K562 (cell line): ENCODE data around the gene RBM26. TPM values are rescaled to one million over a fixed set of nuclear protein-coding genes. Genes with fewer than 3 reads are reported as not detected.

Source experiments
- ATAC-seq: fragments of 200-7000 bp; cut with Tn5 transposase; 3 replicates; pipeline ENCODE4 v1.9.1; 2020; ENCODE audit warnings: moderate library complexity
- BruUV-seq: library from RNA; stranded (reverse); fragments of 400-500 nt; replicated peaks from 2 replicates; lab custom pipeline; 2021; lab: Mats Ljungman, UMichigan
- CTCF ChIA-PET: fragments of 300-600 bp; formaldehyde crosslinking; extraction: SDS; loops from one replicate; lab custom pipeline; 2021; ENCODE audit warnings: low intra/inter-chr PET ratio; lab: Yijun Ruan, JAX
- POLR2A ChIA-PET: fragments of 300-600, 350-650 bp; sonication (Branson Sonifier 250); formaldehyde crosslinking; extraction: SDS; loops from one replicate; lab custom pipeline; 2021; ENCODE audit warnings: antibody characterized with exemption, inconsistent platforms; lab: Yijun Ruan, JAX
- DNase-seq, 4 experiments: peaks; one replicate each; pipeline versions ENCODE4 v3.0.0 to v3.0.0-alpha.2; 2011 to 2018; ENCODE audit warnings: low spot score in 3 of 4, mixed read lengths in 3 of 4; ENCODE audit errors: extremely low read depth in 1 of 4
- FAIRE-seq: peaks from 2 replicates; lab custom pipeline; 2011; peaks lifted over from hg19 to GRCh38; lab: Jason Lieb, UNC
- H2AFZ ChIP-seq: 2 replicates; pipeline ENCODE4 v1.6.0; 2011; ENCODE audit warnings: low read depth, low read length, control low read depth, inconsistent platforms
- H3K27ac ChIP-seq: fragments of 200-600 bp; 3 replicates; pipeline ENCODE4 v1.8.0; 2011; ENCODE audit warnings: low read depth, mild to moderate bottlenecking, control low read depth, inconsistent platforms, low read length, moderate library complexity, mixed read lengths; ENCODE audit errors: extremely low read depth
- H3K27me3 ChIP-seq, 2 experiments: fragments of 300-600 bp in 1 of 2; 2 replicates in 1 of 2; 3 replicates in 1 of 2; pipeline versions ENCODE4 v1.6.0 to v1.8.0; 2011; ENCODE audit warnings: inconsistent platforms in 2 of 2, low read length in 2 of 2, mild to moderate bottlenecking in 1 of 2, mixed read lengths in 1 of 2, moderate library complexity in 1 of 2; ENCODE audit not compliant: control insufficient read depth in 2 of 2, insufficient read depth in 2 of 2
- H3K36me3 ChIP-seq: fragments of 300-600 bp; 3 replicates; pipeline ENCODE4 v1.8.0; 2011; ENCODE audit warnings: mild to moderate bottlenecking, low read length, inconsistent platforms; ENCODE audit not compliant: control insufficient read depth, insufficient read depth
- H3K4me1 ChIP-seq, 2 experiments: fragments of 200-600 bp in 1 of 2; replicated peaks in 1 of 2; 2 replicates in 1 of 2; 3 replicates in 1 of 2; pipeline versions ENCODE4 v1.5.1 to v1.8.0; 2011; ENCODE audit warnings: inconsistent platforms in 2 of 2, low read length in 2 of 2, mild to moderate bottlenecking in 1 of 2, mixed read lengths in 1 of 2, moderate library complexity in 1 of 2; ENCODE audit not compliant: control insufficient read depth in 2 of 2, insufficient read depth in 2 of 2
- H3K4me2 ChIP-seq: 2 replicates; pipeline ENCODE4 v1.6.1; 2011; ENCODE audit warnings: low read length, control low read depth, inconsistent platforms, mixed read lengths; ENCODE audit not compliant: insufficient read depth
- H3K4me3 ChIP-seq: fragments of 200-600 bp; sonication (generic), shearing (Covaris generic); 2 replicates; pipeline ENCODE4 v1.5.1; 2016; ENCODE audit warnings: control low read depth, inconsistent platforms
- H3K79me2 ChIP-seq: fragments of 200-600 bp; 3 replicates; pipeline ENCODE4 v1.8.0; 2011; ENCODE audit warnings: low read length, inconsistent platforms; ENCODE audit not compliant: control insufficient read depth, insufficient read depth
- H3K9ac ChIP-seq, 2 experiments: 2 replicates each; pipeline versions ENCODE4 v1.6.0 to v1.6.1; 2011; ENCODE audit warnings: low read depth in 2 of 2, low read length in 2 of 2, control low read depth in 1 of 2, inconsistent platforms in 1 of 2, mild to moderate bottlenecking in 1 of 2, mixed read lengths in 1 of 2; ENCODE audit not compliant: insufficient read depth in 1 of 2
- H3K9me1 ChIP-seq: one replicate; pipeline ENCODE4 v1.6.0; 2011; ENCODE audit warnings: inconsistent platforms, mild to moderate bottlenecking, low read length, moderate library complexity; ENCODE audit not compliant: control insufficient read depth, insufficient read depth
- H3K9me3 ChIP-seq: replicated peaks from 2 replicates; pipeline ENCODE4 v1.5.1; 2011; ENCODE audit warnings: low read depth, low read length, inconsistent platforms; ENCODE audit not compliant: control insufficient read depth, insufficient read depth
- H4K20me1 ChIP-seq: replicated peaks from 2 replicates; pipeline ENCODE4 v1.6.1; 2011; ENCODE audit warnings: low read length, inconsistent platforms, mixed read lengths; ENCODE audit not compliant: control insufficient read depth, insufficient read depth
- BRCA1 ChIP-seq, 2 experiments: fragments of 450-650 bp in 1 of 2; sonication (generic) in 1 of 2; formaldehyde crosslinking in 1 of 2; IDR thresholded peaks; 2 replicates each; pipeline versions ENCODE4 v1.5.0 to v1.6.1; 2017 to 2020; ENCODE audit warnings: mild to moderate bottlenecking in 1 of 2, missing genetic modification reagents in 1 of 2
- CREB5 ChIP-seq: fragments of 250-450 bp; sonication (Bioruptor Pico); IDR thresholded peaks from 2 replicates; pipeline ENCODE4 v1.5.0; 2020; ENCODE audit warnings: mild to moderate bottlenecking
- CUX1 ChIP-seq: fragments of 200-800 bp; sonication (Bioruptor generic); IDR thresholded peaks from 2 replicates; pipeline ENCODE4 v1.6.1; 2016; ENCODE audit warnings: missing genetic modification characterization, missing compliant biosample characterization
- SPI1 ChIP-seq: IDR thresholded peaks from 2 replicates; pipeline ENCODE4 v1.6.1; 2011; ENCODE audit warnings: low read depth, low read length, control low read depth, borderline replicate concordance
- ZNF282 ChIP-seq: sonication (generic); formaldehyde crosslinking; IDR thresholded peaks from 2 replicates; pipeline ENCODE4 v1.8.1; 2023; ENCODE audit warnings: missing genetic modification reagents
- WGBS: fragments of 100-300 bp; shearing (Covaris generic); methylation state at CpG from one replicate; pipeline ENCODE4 v1.1.6; 2016; ENCODE audit warnings: low coverage, mixed read lengths; ENCODE audit not compliant: insufficient coverage; ENCODE audit errors: missing lambda C conversion rate; 5-methylcytosine and 5-hydroxymethylcytosine counted together
- in situ Hi-C: fragments of 300-500 bp; cut with MboI; formaldehyde crosslinking; loops from 4 replicates; pipeline ENCODE4 v1.15.0; 2018; ENCODE audit warnings: inconsistent platforms, mixed read lengths
- intact Hi-C: fragments of 100-400 bp; cut with micrococcal nuclease; formaldehyde crosslinking; loops from 2 replicates; pipeline ENCODE4 v1.14.2; 2022
- polyA plus RNA-seq, 8 experiments: library from polyadenylated mRNA; depleted of rRNA in 4 of 8; stranded (reverse) in 5 of 8; unstranded in 3 of 8; fragments of >200 nt; fragmentation: Nextera tagmentation in 2 of 8; fragmentation: Illumina TruSeq in 1 of 8; extraction: Ambion mirVana in 2 of 8; extraction: Trizol in 1 of 8; gene quantifications; 2 replicates each; pipeline versions ENCODE4 v1.2.1 to v1.2.3, GENCODE V29; 2011 to 2014; ENCODE audit warnings: inconsistent platforms in 1 of 8, missing spikeins in 1 of 8
- total RNA-seq, 7 experiments: library from RNA; depleted of rRNA in 6 of 7; stranded (reverse); fragments of >200 nt in 6 of 7; fragmentation: Illumina TruSeq in 2 of 7; extraction: Trizol in 2 of 7; gene quantifications; 2 replicates each; pipeline versions ENCODE4 v1.2.1 to v1.2.3, GENCODE V29; 2011 to 2021; ENCODE audit warnings: low replicate concordance in 1 of 7

Gene RBM26
- total and polyA plus RNA-seq, 9 of the 15 experiments (the other 6 are each of a cell fraction or from before 2014, with no cell fraction given) = 10.0 to 42.4 (median 26.4) TPM

DNA sequence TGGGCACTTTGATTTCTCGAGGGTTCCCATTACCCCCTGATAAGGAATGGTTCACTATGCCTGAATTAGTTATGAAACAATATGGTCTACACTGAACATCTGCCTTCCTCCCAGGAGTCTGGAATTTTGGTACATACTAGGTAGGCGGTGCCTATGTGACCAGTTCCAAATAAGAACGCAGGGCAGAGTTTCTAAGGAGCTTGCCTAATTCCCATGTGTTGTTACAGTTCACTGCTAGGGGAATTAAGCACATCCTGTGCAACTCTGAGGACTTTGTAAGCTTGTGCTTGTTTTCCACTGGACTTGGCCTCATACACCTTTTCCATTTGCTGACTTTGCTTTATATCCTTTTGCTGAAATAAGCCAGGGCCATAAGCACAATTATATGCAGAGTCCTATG, 29.2 kb downstream of the RBM26 start (continued):
- TF ChIP-seq CUX1 (no peak), CREB5 (no peak), BRCA1 (IDR thresholded peaks at IDR 0.05) (no peak), BRCA1 (CRISPR knock-in tag; IDR thresholded peaks at IDR 0.05) (no peak)

DNA sequence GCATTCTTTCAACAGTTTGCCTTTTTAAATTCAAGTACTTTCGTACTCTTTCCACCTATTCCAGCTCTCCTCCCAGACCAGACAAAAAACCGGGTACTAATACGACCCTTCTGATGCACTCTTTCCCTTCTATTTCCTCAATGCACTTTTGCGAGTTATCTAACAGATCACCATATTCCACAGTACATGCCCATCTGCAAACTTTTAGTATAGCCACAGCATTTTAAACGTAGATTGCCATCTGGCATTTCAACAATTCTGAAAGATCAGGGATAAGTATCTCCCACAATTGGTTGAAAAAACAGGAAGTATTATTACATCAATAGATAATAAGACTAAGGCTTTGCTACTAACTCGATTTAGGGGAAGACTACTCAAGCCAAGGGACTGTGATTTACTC, 31.5 kb downstream of the RBM26 start:
- ChIA-PET CTCF (no interaction called here), POLR2A (no interaction called here)
- 76% methylated on average over 5 of the region's 6 CpGs for WGBS
- H3K9ac ChIP-seq = no peak overlapping the region
- FAIRE-seq (no peak), DNase-seq (no peak), ATAC-seq (no peak)
- peaks cover 4% of the 10 kb centered on the region for H3K79me2 ChIP-seq
- in situ Hi-C loops = no loop called here
- H3K36me3 ChIP-seq = peaks cover 70% of the 10 kb centered on the region
- no peaks in the 10 kb centered on the region for H3K27me3 ChIP-seq
- no peaks in the 10 kb centered on the region for H3K9me3 ChIP-seq
- no peaks in the 10 kb centered on the region for H3K9me1 ChIP-seq
- H3K4me3 ChIP-seq = no peak overlapping the region
- H4K20me1 ChIP-seq = no peaks in the 10 kb centered on the region
- BruUV-seq = no TSS peak
- intact Hi-C loops = no loop called here
- no peak overlapping the region for H3K4me2 ChIP-seq
- H3K4me1 ChIP-seq = no peaks in the 10 kb centered on the region
- H2AFZ ChIP-seq = no peak overlapping the region
- no peak overlapping the region for H3K27ac ChIP-seq
- TF ChIP-seq SPI1 = no peak
- TF ChIP-seq ZNF282 (CRISPR knock-in tag) = no peak
